ENCODE results near the gene BCL11A. TPM values are rescaled to one million over a fixed set of nuclear protein-coding genes. Genes with fewer than 3 reads are reported as not detected.

Gene BCL11A
- polyA plus RNA-seq, 10 donors: 2.5 to 17.0 (median 4.0) TPM

- no peak for DNase-seq
These were observed 42.7 kb downstream of the BCL11A start for GRCh38 chr2:60510713-60511112.

- DNase-seq: no peak
These were observed 44.4 kb downstream of the BCL11A start for GRCh38 chr2:60509066-60509465.

GRCh38 chr2:60508339-60508917 is 45.0 kb downstream of the BCL11A start:
- no peak for DNase-seq

- DNase-seq: peak in 1 of 3 donors; percentile 52
These were observed 46.1 kb downstream of the BCL11A start for GRCh38 chr2:60507211-60507965.

- no peak for DNase-seq
These were observed 47.6 kb downstream of the BCL11A start for GRCh38 chr2:60505880-60506260.

GRCh38 chr2:60505240-60505879 is 48.1 kb downstream of the BCL11A start:
- no peak for DNase-seq

- no peak for DNase-seq
These were observed 49.4 kb downstream of the BCL11A start for GRCh38 chr2:60504049-60504448.

GRCh38 chr2:60502144-60502543 is 51.3 kb downstream of the BCL11A start:
- DNase-seq: no peak

GRCh38 chr2:60500861-60501260 is 52.6 kb downstream of the BCL11A start:
- DNase-seq: no peak

- DNase-seq: no peak
These were observed 53.7 kb downstream of the BCL11A start for GRCh38 chr2:60499651-60500265.

GRCh38 chr2:60498816-60499429 is 54.5 kb downstream of the BCL11A start:
- no peak for DNase-seq

GRCh38 chr2:60498127-60498815 is 55.2 kb downstream of the BCL11A start:
- no peak for DNase-seq

GRCh38 chr2:60497500-60497899 is 56.0 kb downstream of the BCL11A start:
- DNase-seq: no peak

- no peak for DNase-seq
These were observed 56.5 kb downstream of the BCL11A start for GRCh38 chr2:60496956-60497355.

- no peak for DNase-seq
These were observed 57.0 kb downstream of the BCL11A start for GRCh38 chr2:60496475-60496874.

- no peak for DNase-seq
These were observed 58.3 kb downstream of the BCL11A start for GRCh38 chr2:60495041-60495625.

- DNase-seq: no peak
These were observed 59.6 kb downstream of the BCL11A start for GRCh38 chr2:60493804-60494387.

- DNase-seq: no peak
These were observed 60.9 kb downstream of the BCL11A start for GRCh38 chr2:60492548-60492947.

GRCh38 chr2:60490848-60491247 is 62.6 kb downstream of the BCL11A start:
- DNase-seq: no peak

- no peak for DNase-seq
These were observed 63.0 kb downstream of the BCL11A start for GRCh38 chr2:60490441-60490840.

GRCh38 chr2:60489289-60489688 is 64.2 kb downstream of the BCL11A start:
- no peak for DNase-seq
